ENCODE results near the gene AOC1.

The AOC1 gene

GRCh38 chr7:150824379-150825177 lies 27.7 kb upstream of the AOC1 start:
- no peak for TF ChIP-seq CTCF (IDR thresholded peaks at IDR 0.05; ENCODE audit: low read depth, low read length)
- DNase-seq (ENCODE audit: extremely low read depth, low read depth): no peak

GRCh38 chr7:150826061-150826849 lies 26.1 kb upstream of the AOC1 start:
- no peak for TF ChIP-seq CTCF (IDR thresholded peaks at IDR 0.05; ENCODE audit: low read depth, low read length)
- no peak for DNase-seq (ENCODE audit: extremely low read depth, low read depth)

- no peak for TF ChIP-seq CTCF (IDR thresholded peaks at IDR 0.05; ENCODE audit: low read depth, low read length)
- no peak for DNase-seq (ENCODE audit: extremely low read depth, low read depth)
These were observed 23.9 kb upstream of the AOC1 start for GRCh38 chr7:150828384-150828783.

GRCh38 chr7:150829426-150829825 lies 22.9 kb upstream of the AOC1 start:
- no peak for TF ChIP-seq CTCF (IDR thresholded peaks at IDR 0.05; ENCODE audit: low read depth, low read length)
- DNase-seq (ENCODE audit: extremely low read depth, low read depth): no peak

GRCh38 chr7:150830937-150831336 lies 21.4 kb upstream of the AOC1 start:
- TF ChIP-seq CTCF (IDR thresholded peaks at IDR 0.05; ENCODE audit: low read depth, low read length): no peak
- no peak for DNase-seq (ENCODE audit: extremely low read depth, low read depth)

GRCh38 chr7:150831851-150832250 lies 20.5 kb upstream of the AOC1 start:
- no peak for DNase-seq (ENCODE audit: extremely low read depth, low read depth)
- TF ChIP-seq CTCF (IDR thresholded peaks at IDR 0.05; ENCODE audit: low read depth, low read length): no peak

GRCh38 chr7:150835019-150835418 lies 17.3 kb upstream of the AOC1 start:
- no peak for TF ChIP-seq CTCF (IDR thresholded peaks at IDR 0.05; ENCODE audit: low read depth, low read length)

More at GRCh38 chr7:150835019-150835418, 17.3 kb upstream of the AOC1 start:
- no peak for DNase-seq (ENCODE audit: extremely low read depth, low read depth)
